Right lobe of liver (tissue), 4 donors: Measurements from ENCODE around the gene PRSS1.

ENCODE experiments used
- CTCF ChIP-seq, 4 donors: fragments of 200-600 bp in 3 of 4; fragments of 450-650 bp in 1 of 4; IDR thresholded peaks; one replicate each; pipeline versions ENCODE4 v1.5.1 to v1.8.0; 2016 to 2022; ENCODE audit warnings: antibody characterized with exemption in 4 of 4, mild to moderate bottlenecking in 2 of 4
- POLR2A ChIP-seq: fragments of 450-650 bp; IDR thresholded peaks from one replicate; pipeline ENCODE4 v1.6.1; 2017; ENCODE audit warnings: antibody characterized with exemption, mild to moderate bottlenecking
- donor health status: DM: no; HTN: no; CAD: no.
- donor health status: DM: no; HTN: no; CAD: no.
- donor health status: DM: no; HTN: yes; CAD: no.

GRCh38 chr7:142749218-142749993 lies at the start of gene PRSS1:
- TF ChIP-seq POLR2A: no peak
- TF ChIP-seq CTCF (IDR thresholded peaks at IDR 0.05): no peak
